DOHH2 (cell line): ENCODE results near the gene BMP7.

Experiments
- EZH2phosphoT487 ChIP-seq: fragments of 200-600 bp; sonication (generic); IDR thresholded peaks from 2 replicates; pipeline ENCODE4 v1.6.1; 2017; ENCODE audit warnings: borderline replicate concordance, mild to moderate bottlenecking, antibody characterized with exemption, low read length, moderate library complexity, mixed read lengths
- TF ChIP-seq, protein P1 (sequence below): fragments of 200-600 bp; sonication (generic); IDR thresholded peaks from one replicate; pipeline ENCODE4 v1.5.1; 2014; ENCODE audit warnings: antibody characterized with exemption, mild to moderate bottlenecking, low read depth, low read length; ENCODE audit not compliant: poor library complexity, severe bottlenecking

DNA sequence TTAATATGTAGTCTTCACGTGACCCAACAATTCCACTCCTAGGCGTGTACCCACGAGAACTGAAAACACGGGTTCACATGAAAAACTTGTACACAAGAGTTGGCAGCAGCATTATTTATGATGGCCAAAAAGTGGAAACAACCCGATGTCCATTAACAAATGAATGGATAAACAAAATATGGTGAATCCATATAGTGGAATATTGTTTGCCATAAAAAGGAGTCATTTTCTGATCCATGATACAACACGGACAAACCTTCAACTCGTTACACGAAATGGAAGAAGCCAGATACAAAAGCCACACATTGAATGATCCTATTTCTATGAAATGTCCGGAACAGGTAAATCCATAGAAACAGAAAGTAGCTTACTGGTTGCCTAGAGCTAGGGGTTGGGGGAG is 78.4 kb downstream of the BMP7 start:
- TF ChIP-seq, protein P1, sequence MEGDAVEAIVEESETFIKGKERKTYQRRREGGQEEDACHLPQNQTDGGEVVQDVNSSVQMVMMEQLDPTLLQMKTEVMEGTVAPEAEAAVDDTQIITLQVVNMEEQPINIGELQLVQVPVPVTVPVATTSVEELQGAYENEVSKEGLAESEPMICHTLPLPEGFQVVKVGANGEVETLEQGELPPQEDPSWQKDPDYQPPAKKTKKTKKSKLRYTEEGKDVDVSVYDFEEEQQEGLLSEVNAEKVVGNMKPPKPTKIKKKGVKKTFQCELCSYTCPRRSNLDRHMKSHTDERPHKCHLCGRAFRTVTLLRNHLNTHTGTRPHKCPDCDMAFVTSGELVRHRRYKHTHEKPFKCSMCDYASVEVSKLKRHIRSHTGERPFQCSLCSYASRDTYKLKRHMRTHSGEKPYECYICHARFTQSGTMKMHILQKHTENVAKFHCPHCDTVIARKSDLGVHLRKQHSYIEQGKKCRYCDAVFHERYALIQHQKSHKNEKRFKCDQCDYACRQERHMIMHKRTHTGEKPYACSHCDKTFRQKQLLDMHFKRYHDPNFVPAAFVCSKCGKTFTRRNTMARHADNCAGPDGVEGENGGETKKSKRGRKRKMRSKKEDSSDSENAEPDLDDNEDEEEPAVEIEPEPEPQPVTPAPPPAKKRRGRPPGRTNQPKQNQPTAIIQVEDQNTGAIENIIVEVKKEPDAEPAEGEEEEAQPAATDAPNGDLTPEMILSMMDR = no peak
- TF ChIP-seq EZH2phosphoT487 = no peak
